ENCODE data around the gene OR2T34.
"Not testable (repeated sequence)": the region's sequence is repeated elsewhere in the genome, so short reads cannot be mapped to it uniquely, and the experiment has no call there.

OR2T34 gene

GRCh38 chr1:248592655-248593054 is 18.1 kb upstream of the OR2T34 start:
- no peaks in the 10 kb centered on the region for H3K9me3 ChIP-seq
- no peaks in the 10 kb centered on the region for H3K27me3 ChIP-seq
- H3K4me1 ChIP-seq: no peaks in the 10 kb centered on the region
- no peak overlapping the region for H3K4me3 ChIP-seq (ENCODE audit: low read depth, low read length)
- no peak for DNase-seq
- TF ChIP-seq, protein P1, sequence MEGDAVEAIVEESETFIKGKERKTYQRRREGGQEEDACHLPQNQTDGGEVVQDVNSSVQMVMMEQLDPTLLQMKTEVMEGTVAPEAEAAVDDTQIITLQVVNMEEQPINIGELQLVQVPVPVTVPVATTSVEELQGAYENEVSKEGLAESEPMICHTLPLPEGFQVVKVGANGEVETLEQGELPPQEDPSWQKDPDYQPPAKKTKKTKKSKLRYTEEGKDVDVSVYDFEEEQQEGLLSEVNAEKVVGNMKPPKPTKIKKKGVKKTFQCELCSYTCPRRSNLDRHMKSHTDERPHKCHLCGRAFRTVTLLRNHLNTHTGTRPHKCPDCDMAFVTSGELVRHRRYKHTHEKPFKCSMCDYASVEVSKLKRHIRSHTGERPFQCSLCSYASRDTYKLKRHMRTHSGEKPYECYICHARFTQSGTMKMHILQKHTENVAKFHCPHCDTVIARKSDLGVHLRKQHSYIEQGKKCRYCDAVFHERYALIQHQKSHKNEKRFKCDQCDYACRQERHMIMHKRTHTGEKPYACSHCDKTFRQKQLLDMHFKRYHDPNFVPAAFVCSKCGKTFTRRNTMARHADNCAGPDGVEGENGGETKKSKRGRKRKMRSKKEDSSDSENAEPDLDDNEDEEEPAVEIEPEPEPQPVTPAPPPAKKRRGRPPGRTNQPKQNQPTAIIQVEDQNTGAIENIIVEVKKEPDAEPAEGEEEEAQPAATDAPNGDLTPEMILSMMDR (IDR thresholded peaks at IDR 0.05; ENCODE audit: low read depth, low read length): no peak
- H3K36me3 ChIP-seq: no peaks in the 10 kb centered on the region

DNA sequence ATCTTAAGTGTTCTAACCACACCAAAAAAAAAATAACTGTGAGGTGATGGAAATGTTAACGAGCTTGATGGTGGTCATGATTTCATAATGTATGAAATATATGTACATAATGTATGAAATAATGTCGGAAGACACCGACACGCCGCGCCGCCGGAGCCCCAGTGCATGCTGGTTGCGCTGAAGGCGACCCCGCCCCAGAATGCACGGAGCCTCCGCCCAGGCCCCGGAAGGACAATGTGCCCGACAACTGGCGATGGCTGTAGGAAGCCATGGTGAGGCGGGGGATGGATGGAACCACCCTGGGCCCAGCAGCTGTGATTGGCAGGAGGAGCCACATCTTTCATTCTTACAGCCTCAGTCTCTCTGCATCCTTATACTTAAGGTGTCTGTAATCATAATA is 15.5 kb upstream of the OR2T34 start:
- no peaks in the 10 kb centered on the region for H3K36me3 ChIP-seq
- TF ChIP-seq, protein P1 (IDR thresholded peaks at IDR 0.05; ENCODE audit: low read depth, low read length): no peak
- DNase-seq: no peak
- no peaks in the 10 kb centered on the region for H3K4me1 ChIP-seq
- H3K9me3 ChIP-seq: no peaks in the 10 kb centered on the region
- H3K4me3 ChIP-seq (ENCODE audit: low read depth, low read length): no peak overlapping the region
- H3K27me3 ChIP-seq: no peaks in the 10 kb centered on the region

DNA sequence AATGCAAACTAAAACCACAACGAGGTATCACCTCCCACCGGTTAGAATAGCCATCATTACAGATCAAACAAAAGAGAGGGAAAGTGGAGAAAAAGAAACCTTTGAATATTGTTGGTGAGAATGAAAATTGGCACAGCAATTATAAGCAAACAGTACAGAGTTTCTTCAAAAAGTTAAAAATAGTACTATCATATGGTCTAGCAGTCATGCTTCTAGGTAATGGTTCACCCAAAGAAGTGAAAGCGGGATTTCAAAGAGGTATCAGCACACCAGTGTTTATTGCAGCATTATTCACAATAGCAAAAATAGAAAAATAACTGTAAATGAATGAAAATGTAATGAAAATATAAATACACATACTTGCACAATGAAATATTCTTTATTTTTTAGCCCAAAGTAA is 14.8 kb upstream of the OR2T34 start:
- Histone ChIP-seq H3K36me3 (no peaks in the 10 kb centered on the region), H3K4me3 (ENCODE audit: low read depth, low read length) (no peak overlapping the region), H3K4me1 (no peaks in the 10 kb centered on the region), H3K27me3 (no peaks in the 10 kb centered on the region), H3K9me3 (no peaks in the 10 kb centered on the region)
- DNase-seq: no peak
- TF ChIP-seq, protein P1 (IDR thresholded peaks at IDR 0.05; ENCODE audit: low read depth, low read length): no peak

GRCh38 chr1:248585266-248585665 is 10.7 kb upstream of the OR2T34 start:
- H3K4me1 ChIP-seq: no peaks in the 10 kb centered on the region
- H3K27me3 ChIP-seq: no peaks in the 10 kb centered on the region
- H3K9me3 ChIP-seq: no peaks in the 10 kb centered on the region
- H3K36me3 ChIP-seq: no peaks in the 10 kb centered on the region
- TF ChIP-seq, protein P1 (IDR thresholded peaks at IDR 0.05; ENCODE audit: low read depth, low read length): no peak
- DNase-seq: no peak
- H3K4me3 ChIP-seq (ENCODE audit: low read depth, low read length): no peak overlapping the region

DNA sequence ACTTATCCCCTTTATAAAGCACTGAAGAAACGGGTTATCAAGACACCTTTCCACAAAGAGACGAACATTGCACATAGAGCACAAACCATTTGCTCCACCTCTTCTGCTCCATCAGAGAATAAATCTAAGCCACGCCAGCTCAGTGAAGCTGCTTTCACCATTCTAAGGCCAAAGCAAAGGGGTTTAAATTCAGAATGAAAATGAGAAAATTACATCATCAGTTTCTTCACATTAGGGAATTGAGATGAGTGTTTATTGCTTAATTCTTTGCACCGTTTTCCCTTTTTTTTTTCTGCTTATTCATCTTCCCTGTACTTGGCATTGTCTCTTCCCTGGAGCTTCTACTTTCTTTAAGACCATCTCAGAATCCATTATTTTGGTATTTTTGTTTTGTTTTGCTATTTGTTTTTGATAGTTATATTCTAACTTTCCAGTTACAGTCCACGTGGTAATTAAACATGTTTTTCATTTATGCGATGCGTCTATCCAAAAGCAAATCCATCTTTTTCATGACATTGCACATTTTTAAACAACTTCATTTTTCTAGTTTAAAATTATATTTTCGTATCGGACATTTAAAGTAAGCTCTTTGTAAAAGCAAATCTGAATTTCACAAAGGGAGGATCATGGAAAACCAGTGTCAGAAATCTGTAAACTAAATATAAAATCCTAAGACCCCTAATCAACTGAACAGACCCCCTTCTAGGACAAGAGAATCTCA is 1.9 kb upstream of the OR2T34 start:
- Histone ChIP-seq H3K36me3 (no peaks in the 10 kb centered on the region), H3K4me1 (no peaks in the 10 kb centered on the region), H3K4me3 (ENCODE audit: low read depth, low read length) (no peak overlapping the region), H3K27me3 (no peaks in the 10 kb centered on the region), H3K9me3 (no peaks in the 10 kb centered on the region)
- DNase-seq: no peak
- TF ChIP-seq, protein P1 (IDR thresholded peaks at IDR 0.05; ENCODE audit: low read depth, low read length): no peak

DNA sequence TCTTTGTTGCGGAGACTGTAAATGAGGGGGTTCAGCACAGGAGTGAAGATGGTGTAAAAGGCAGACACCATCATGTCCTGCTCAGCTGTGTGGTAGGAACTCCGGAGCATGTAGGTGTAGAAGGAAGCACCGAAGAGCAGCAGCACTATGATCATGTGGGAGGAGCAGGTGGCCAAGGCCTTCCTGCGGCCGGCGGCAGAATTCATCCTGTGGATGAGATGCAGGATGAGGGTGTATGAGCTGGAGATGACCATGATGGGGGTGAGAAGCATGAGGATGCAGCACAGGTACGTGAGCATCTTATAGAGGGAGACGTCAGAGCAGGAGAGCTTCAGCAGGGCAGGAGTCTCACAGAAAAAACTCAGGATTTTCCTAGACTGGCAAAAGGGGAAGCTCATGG is 701 bp downstream of the OR2T34 start:
- not testable (repeated sequence) for H3K27me3 ChIP-seq; H3K4me3 ChIP-seq (ENCODE audit: low read depth, low read length); DNase-seq; H3K9me3 ChIP-seq; H3K36me3 ChIP-seq; H3K4me1 ChIP-seq

DNA sequence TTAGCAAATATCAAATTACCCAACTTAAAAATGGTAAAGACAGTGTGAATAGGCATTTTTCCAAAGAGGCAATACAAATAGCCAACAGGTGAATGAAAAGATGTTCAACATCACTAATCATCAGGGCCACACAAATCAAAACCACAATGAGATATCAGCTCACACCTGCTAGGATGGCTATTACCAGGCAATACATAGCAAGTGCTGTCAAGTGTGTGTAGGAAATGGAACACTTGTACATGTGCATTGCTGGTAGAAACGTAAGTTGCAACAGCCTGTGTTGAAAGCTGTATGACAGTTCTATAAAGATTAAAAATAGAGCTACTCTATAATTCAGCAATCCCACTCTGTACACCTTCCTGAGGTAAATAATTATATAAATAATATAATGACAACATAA is 2.5 kb downstream of the OR2T34 start:
- DNase-seq; H3K4me3 ChIP-seq (ENCODE audit: low read depth, low read length): not testable (repeated sequence)

GRCh38 chr1:248570811-248571210 is 3.7 kb downstream of the OR2T34 start:
- H3K4me3 ChIP-seq (ENCODE audit: low read depth, low read length); DNase-seq; H3K36me3 ChIP-seq; H3K27me3 ChIP-seq; H3K9me3 ChIP-seq; H3K4me1 ChIP-seq: not testable (repeated sequence)

More for the DNA sequence above, 2.5 kb downstream of the OR2T34 start:
- not testable (repeated sequence) for H3K27me3 ChIP-seq, H3K36me3 ChIP-seq, H3K4me1 ChIP-seq, H3K9me3 ChIP-seq

- not testable (repeated sequence) for H3K27me3 ChIP-seq; H3K4me3 ChIP-seq (ENCODE audit: low read depth, low read length); H3K9me3 ChIP-seq; H3K36me3 ChIP-seq; H3K4me1 ChIP-seq; DNase-seq
Observed at GRCh38 chr1:248569049-248569448, 5.5 kb downstream of the OR2T34 start.

DNA sequence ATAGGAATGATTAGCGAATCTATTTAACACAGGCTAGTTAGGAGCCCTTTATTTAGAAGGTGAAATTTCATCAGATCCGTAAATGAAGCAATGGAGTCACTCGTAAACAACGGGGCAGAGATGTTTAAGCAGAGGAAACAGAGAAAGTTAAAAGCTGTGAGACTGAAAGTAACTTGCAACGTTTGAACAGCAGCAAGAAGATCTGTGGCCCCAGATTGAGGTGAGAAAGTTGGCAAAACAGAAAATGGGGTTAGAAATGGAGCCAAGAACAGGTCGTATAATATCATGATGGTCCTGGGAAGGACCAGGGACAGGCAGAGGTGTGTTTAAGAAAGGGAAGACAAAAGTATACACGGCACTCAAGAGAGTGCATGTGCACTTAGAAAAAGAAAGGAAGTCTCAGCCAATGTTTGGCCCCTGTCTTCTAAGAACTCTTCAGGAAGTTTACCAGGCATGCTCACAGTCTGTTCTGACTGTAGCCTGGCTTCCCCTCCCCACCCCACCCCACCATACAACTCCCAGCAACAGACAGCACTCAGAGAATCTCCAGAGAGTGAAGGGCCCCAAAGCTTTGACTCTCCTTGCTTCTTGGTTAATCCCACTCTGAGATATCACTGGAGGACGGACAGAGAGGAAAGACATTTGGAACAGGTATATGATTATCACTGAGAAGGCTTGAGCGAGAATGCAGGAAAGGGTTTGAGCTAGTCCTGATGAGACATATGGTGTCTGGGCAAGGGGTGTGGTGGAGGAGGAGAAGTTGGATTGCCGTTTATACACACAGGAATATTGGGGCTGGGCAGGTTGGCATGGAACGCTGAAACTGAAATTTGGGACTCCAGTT is 8.8 kb downstream of the OR2T34 start:
- not testable (repeated sequence) for DNase-seq, H3K36me3 ChIP-seq, H3K9me3 ChIP-seq

More for the DNA sequence above, 8.8 kb downstream of the OR2T34 start:
- H3K27me3 ChIP-seq; H3K4me1 ChIP-seq; H3K4me3 ChIP-seq (ENCODE audit: low read depth, low read length): not testable (repeated sequence)
